ENCODE data around the gene TM7SF3. TPM values are rescaled to one million over a fixed set of nuclear protein-coding genes. Genes with fewer than 3 reads are reported as not detected.

Gene TM7SF3
- total RNA-seq, 4 donors from 2014 or later, result 38.6 to 123 (median 47.5) TPM

- Histone ChIP-seq H3K4me3 (no peak overlapping the region), H3K4me1 (peaks cover 0 to 24% (median 9%) of the 10 kb centered on the region in 4 donors), H3K27me3 (no peaks in the 10 kb centered on the region), H3K36me3 (no peaks in the 10 kb centered on the region), H3K27ac (no peak overlapping the region), H3K9me3 (no peaks in the 10 kb centered on the region)
- intact Hi-C loops (cut with DNase I; ENCODE audit: low total_unique reads) (no loop called here), in situ Hi-C loops (cut with MboI; ENCODE audit: low pct_ligation_motif_present in 1 of 4, low pct_unique_long_range_greater_than_20kb in 1 of 4, low sequenced_read_pairs in 3 of 4) (loop anchor here in 2 of 4 donors (25.0 kb wide), 1 partner anchor 168 kb away; the partner anchor contains the start of gene ITPR2 (in 2 of the 2))
- TF ChIP-seq POLR2AphosphoS5 (IDR thresholded peaks at IDR 0.05) (no peak), CTCF (IDR thresholded peaks at IDR 0.05) (no peak), POLR2A (IDR thresholded peaks at IDR 0.05) (no peak), EP300 (IDR thresholded peaks at IDR 0.05; ENCODE audit: low read depth) (no peak)
- no peak for DNase-seq
- 85 to 93% methylated on average over 2 of the region's 2 CpGs for WGBS, 2 donors (ENCODE audit: low coverage in 1 of 2)
Observed at GRCh38 chr12:27005495-27005894, 8.7 kb downstream of the TM7SF3 start.

- intact Hi-C loops (cut with DNase I; ENCODE audit: low total_unique reads), result no loop called here
Observed at GRCh38 chr12:27003421-27004381, 10.5 kb downstream of the TM7SF3 start.

GRCh38 chr12:27002141-27002540 is 12.0 kb downstream of the TM7SF3 start:
- Histone ChIP-seq H3K27ac (no peak overlapping the region), H3K4me3 (no peak overlapping the region), H3K4me1 (peaks cover 0 to 20% (median 7%) of the 10 kb centered on the region in 4 donors), H3K27me3 (no peaks in the 10 kb centered on the region), H3K36me3 (peaks cover 0 to 4% (median 0%) of the 10 kb centered on the region in 4 donors), H3K9me3 (no peaks in the 10 kb centered on the region)
- TF ChIP-seq CTCF (IDR thresholded peaks at IDR 0.05), result no peak
- TF ChIP-seq POLR2A (IDR thresholded peaks at IDR 0.05), result no peak
- no peak for TF ChIP-seq EP300 (IDR thresholded peaks at IDR 0.05; ENCODE audit: low read depth)
- no peak for TF ChIP-seq POLR2AphosphoS5 (IDR thresholded peaks at IDR 0.05)
- WGBS, 2 donors (ENCODE audit: low coverage in 1 of 2), result 97% methylated on average over 4 of the region's 5 CpGs
- in situ Hi-C loops (cut with MboI; ENCODE audit: low pct_ligation_motif_present in 1 of 4, low pct_unique_long_range_greater_than_20kb in 1 of 4, low sequenced_read_pairs in 3 of 4), result loop anchor here in 2 of 4 donors (25.0 kb wide), 1 partner anchor 165 kb away; the partner anchor contains the start of gene ITPR2 (in 2 of the 2)
- intact Hi-C loops (cut with DNase I; ENCODE audit: low total_unique reads), result no loop called here
- no peak for DNase-seq

More at GRCh38 chr12:27003421-27004381, 10.5 kb downstream of the TM7SF3 start:
- H3K36me3 ChIP-seq, result peaks cover 0 to 4% (median 0%) of the 10 kb centered on the region in 4 donors
- no peaks in the 10 kb centered on the region for H3K27me3 ChIP-seq
- H3K9me3 ChIP-seq, result no peaks in the 10 kb centered on the region
- no peak overlapping the region for H3K27ac ChIP-seq
- H3K4me3 ChIP-seq, result no peak overlapping the region
- TF ChIP-seq EP300 (IDR thresholded peaks at IDR 0.05; ENCODE audit: low read depth), result no peak
- no peak for TF ChIP-seq POLR2AphosphoS5 (IDR thresholded peaks at IDR 0.05)
- TF ChIP-seq CTCF (IDR thresholded peaks at IDR 0.05), result no peak
- TF ChIP-seq POLR2A (IDR thresholded peaks at IDR 0.05), result no peak
- H3K4me1 ChIP-seq, result peaks cover 0 to 24% (median 9%) of the 10 kb centered on the region in 4 donors
- no peak for DNase-seq
- 74 to 94% methylated on average over 3 to 6 of the region's 6 CpGs for WGBS, 2 donors (ENCODE audit: low coverage in 1 of 2)
- in situ Hi-C loops (cut with MboI; ENCODE audit: low pct_ligation_motif_present in 1 of 4, low pct_unique_long_range_greater_than_20kb in 1 of 4, low sequenced_read_pairs in 3 of 4), result loop anchor here in 2 of 4 donors (25.0 kb wide), 1 partner anchor 166 kb away; the partner anchor contains the start of gene ITPR2 (in 2 of the 2)

- Histone ChIP-seq H3K4me1 (peaks cover 0 to 16% (median 5%) of the 10 kb centered on the region in 4 donors), H3K9me3 (no peaks in the 10 kb centered on the region), H3K4me3 (no peak overlapping the region), H3K27me3 (no peaks in the 10 kb centered on the region), H3K36me3 (peaks cover 0 to 4% (median 0%) of the 10 kb centered on the region in 4 donors), H3K27ac (no peak overlapping the region)
- no peak for DNase-seq
- intact Hi-C loops (cut with DNase I; ENCODE audit: low total_unique reads) (no loop called here), in situ Hi-C loops (cut with MboI; ENCODE audit: low pct_ligation_motif_present in 1 of 4, low pct_unique_long_range_greater_than_20kb in 1 of 4, low sequenced_read_pairs in 3 of 4) (loop anchor here in 2 of 4 donors (25.0 kb wide), 1 partner anchor 164 kb away; the partner anchor contains the start of gene ITPR2 (in 2 of the 2))
- WGBS, 2 donors (ENCODE audit: low coverage in 1 of 2), result 76 to 93% methylated on average over 4 to 5 of the region's 5 CpGs
- TF ChIP-seq CTCF (IDR thresholded peaks at IDR 0.05), result no peak
- no peak for TF ChIP-seq POLR2AphosphoS5 (IDR thresholded peaks at IDR 0.05)
- TF ChIP-seq EP300 (IDR thresholded peaks at IDR 0.05; ENCODE audit: low read depth), result no peak
Observed at GRCh38 chr12:27001663-27002062, 12.5 kb downstream of the TM7SF3 start.

All from transverse colon (tissue), 4 donors.